HEK293 (cell line): Measurements from ENCODE around the gene WDR38.
A peak's percentile ranks its signal among the peaks of the same experiment; 100 is the strongest.

Experiments used
- CTCF ChIA-PET: fragments of 350-600 bp; formaldehyde crosslinking; extraction: SDS; loops from one replicate; lab custom pipeline; 2021; ENCODE audit warnings: antibody characterized with exemption; lab: Yijun Ruan, JAX
- POLR2A ChIA-PET: fragments of 300-600 bp; formaldehyde crosslinking; extraction: SDS; loops from one replicate; lab custom pipeline; 2020; ENCODE audit warnings: antibody characterized with exemption, inconsistent platforms; lab: Yijun Ruan, JAX
- H3K27ac ChIP-seq: fragments of 200-500 bp; sonication (Bioruptor generic); 2 replicates; pipeline ENCODE4 v1.5.1; 2014; ENCODE audit warnings: low read depth, low read length, control low read depth, inconsistent platforms; ENCODE audit errors: extremely low read depth
- H3K36me3 ChIP-seq, 2 experiments: fragments of 200-500 bp in 1 of 2; sonication (Bioruptor generic) in 1 of 2; 1 replicate in 1 of 2; 2 replicates in 1 of 2; pipeline ENCODE4 v1.5.1; 2014 to 2017; ENCODE audit warnings: inconsistent platforms in 2 of 2, low read length in 2 of 2; ENCODE audit not compliant: control insufficient read depth in 2 of 2, insufficient read depth in 1 of 2
- H3K4me1 ChIP-seq: fragments of 200-500 bp; sonication (Bioruptor generic); 2 replicates; pipeline ENCODE4 v1.5.1; 2014; ENCODE audit warnings: mild to moderate bottlenecking, low read length, inconsistent platforms; ENCODE audit not compliant: control insufficient read depth, insufficient read depth
- H3K4me3 ChIP-seq: 2 replicates; pipeline ENCODE4 v1.5.1; 2011; ENCODE audit warnings: low read depth, mild to moderate bottlenecking, control low read depth, low read length, moderate library complexity
- H3K9me3 ChIP-seq: fragments of 200-500 bp; sonication (Bioruptor generic); 2 replicates; pipeline ENCODE4 v1.5.1; 2014; ENCODE audit warnings: low read depth, low read length, inconsistent platforms; ENCODE audit not compliant: control insufficient read depth, insufficient read depth
- ATF2 ChIP-seq: fragments of 450-650 bp; formaldehyde crosslinking; IDR thresholded peaks from 2 replicates; pipeline ENCODE4 v1.5.1; 2016; ENCODE audit warnings: missing biosample characterization, missing genetic modification characterization, low read depth
- GLIS1 ChIP-seq: fragments of 450-650 bp; formaldehyde crosslinking; IDR thresholded peaks from 2 replicates; pipeline ENCODE4 v1.5.1; 2016; ENCODE audit warnings: missing biosample characterization, missing genetic modification characterization
- PBX3 ChIP-seq: sonication (generic); formaldehyde crosslinking; IDR thresholded peaks from 2 replicates; pipeline ENCODE4 v1.8.1; 2022; ENCODE audit warnings: mild to moderate bottlenecking, moderate library complexity, missing genetic modification reagents
- REST ChIP-seq: fragments of 450-650 bp; formaldehyde crosslinking; IDR thresholded peaks from 2 replicates; pipeline ENCODE4 v1.5.1; 2016; ENCODE audit warnings: missing biosample characterization, missing genetic modification characterization
- WT1 ChIP-seq: fragments of 450-650 bp; formaldehyde crosslinking; IDR thresholded peaks from 2 replicates; pipeline ENCODE4 v1.5.1; 2016; ENCODE audit warnings: missing biosample characterization, missing genetic modification characterization
- ZBTB7A ChIP-seq: fragments of 450-650 bp; formaldehyde crosslinking; IDR thresholded peaks from 2 replicates; pipeline ENCODE4 v1.5.1; 2016; ENCODE audit warnings: low read depth, missing biosample characterization, missing genetic modification characterization
- ZNF148 ChIP-seq: fragments of 450-650 bp; formaldehyde crosslinking; IDR thresholded peaks from 2 replicates; pipeline ENCODE4 v1.5.0; 2017; ENCODE audit warnings: missing biosample characterization, missing genetic modification characterization, borderline replicate concordance
- ZNF157 ChIP-seq: fragments of 450-650 bp; formaldehyde crosslinking; IDR thresholded peaks from 2 replicates; pipeline ENCODE4 v1.5.1; 2016; ENCODE audit warnings: missing biosample characterization, missing genetic modification characterization
- ZNF16 ChIP-seq: fragments of 450-650 bp; formaldehyde crosslinking; IDR thresholded peaks from 2 replicates; pipeline ENCODE4 v1.5.1; 2016; ENCODE audit warnings: low read depth, missing biosample characterization, missing genetic modification characterization
- ZNF223 ChIP-seq: fragments of 450-650 bp; formaldehyde crosslinking; IDR thresholded peaks from 2 replicates; pipeline ENCODE4 v1.5.1; 2016; ENCODE audit warnings: missing biosample characterization, missing genetic modification characterization
- ZNF366 ChIP-seq: fragments of 450-650 bp; formaldehyde crosslinking; conservative IDR thresholded peaks from 2 replicates; pipeline ENCODE4 v1.5.1; 2016; ENCODE audit warnings: missing biosample characterization, missing genetic modification characterization
- ZNF664 ChIP-seq: fragments of 450-650 bp; formaldehyde crosslinking; IDR thresholded peaks from 2 replicates; pipeline ENCODE4 v1.5.1; 2016; ENCODE audit warnings: missing biosample characterization, missing genetic modification characterization

Gene WDR38

GRCh38 chr9:124861342-124862229, 8.3 kb downstream of the WDR38 start, which contains the start of the genes ARPC5L and RPL35 (continued):
- TF ChIP-seq REST (tag by site-specific recombination) (no peak), GLIS1 (tag by site-specific recombination) (peak; percentile 28; the same call in 1 of the 2 replicates), PBX3 (CRISPR knock-in tag) (peak; percentile 59; the same call in 1 of the 2 replicates), ZNF16 (tag by site-specific recombination) (no peak)

- Histone ChIP-seq H3K4me3 (no peak overlapping the region), H3K4me1 (peaks cover 4% of the 10 kb centered on the region; the same call in 1 of the 2 replicates)
Observed at GRCh38 chr9:124863371-124863871, 10.2 kb downstream of the WDR38 start.

More at GRCh38 chr9:124863371-124863871, 10.2 kb downstream of the WDR38 start:
- H3K36me3 ChIP-seq: peaks cover 4 to 30% of the 10 kb centered on the region in 2 experiments; a peak in 2 of 3 replicates
- no peak overlapping the region; the same call in 1 of the 2 replicates for H3K27ac ChIP-seq
- no peaks in the 10 kb centered on the region for H3K9me3 ChIP-seq
- POLR2A ChIA-PET: interaction anchor here (1.3 kb wide), 1 partner anchor 280 kb away, joined by 3 read pairs; the partner anchor contains the start of gene SCAI
- CTCF ChIA-PET: interaction anchor here (0.7 to 3.6 kb wide), 6 partner anchors 11 to 1085 kb away, joined by 3 to 24 read pairs (median 12); partner anchors contain the start of genes NR6A1 and WDR38
- TF ChIP-seq ZNF223 (tag by site-specific recombination) (no peak), ZNF366 (tag by site-specific recombination) (no peak), ZNF157 (tag by site-specific recombination) (no peak), WT1 (tag by site-specific recombination) (no peak), ZNF664 (no peak), ZNF148 (tag by site-specific recombination) (no peak), ATF2 (tag by site-specific recombination) (no peak), ZBTB7A (tag by site-specific recombination) (no peak), ZNF16 (tag by site-specific recombination) (no peak)
